Astrocyte of the spinal cord (primary cell): Measurements from ENCODE around the gene ACAD9.

Source experiments
- DNase-seq: peaks from one replicate; pipeline ENCODE4 v3.0.0; 2011; ENCODE audit warnings: low read depth, low spot score
- H3K4me3 ChIP-seq: 2 replicates; pipeline ENCODE4 v1.5.1; 2011; ENCODE audit warnings: low read depth, mild to moderate bottlenecking, low read length, moderate library complexity
- in situ Hi-C: cut with HindIII; loops from 2 replicates; pipeline ENCODE4 v1.10.0; 2017; ENCODE audit warnings: low sequenced_read_pairs
- TF ChIP-seq, protein P1 (sequence below): IDR thresholded peaks from 2 replicates; pipeline ENCODE4 v1.5.1; 2012; ENCODE audit warnings: low read depth, mild to moderate bottlenecking, low read length, inconsistent platforms

ACAD9 gene

DNA sequence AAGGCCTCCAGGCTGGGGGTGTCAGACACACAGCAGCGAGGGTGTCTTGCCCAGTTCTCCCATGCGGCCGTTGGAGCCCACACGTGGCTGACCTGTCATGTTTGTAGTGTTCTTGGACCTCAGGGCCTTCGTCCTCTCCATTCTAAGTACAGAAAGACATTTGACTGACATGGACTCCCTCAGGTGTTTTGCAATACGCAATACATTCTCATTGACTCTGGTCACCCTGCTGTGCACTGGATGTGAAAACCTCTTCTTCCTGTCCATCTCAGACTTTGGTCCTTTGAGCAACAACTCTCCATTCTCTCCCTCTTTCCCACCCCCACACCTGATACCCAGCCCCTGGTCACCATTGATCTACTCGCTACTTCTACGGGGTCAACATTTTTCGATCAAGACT is 28.9 kb upstream of the ACAD9 start:
- DNase-seq = no peak
- in situ Hi-C loops = no loop called here
- TF ChIP-seq, protein P1, sequence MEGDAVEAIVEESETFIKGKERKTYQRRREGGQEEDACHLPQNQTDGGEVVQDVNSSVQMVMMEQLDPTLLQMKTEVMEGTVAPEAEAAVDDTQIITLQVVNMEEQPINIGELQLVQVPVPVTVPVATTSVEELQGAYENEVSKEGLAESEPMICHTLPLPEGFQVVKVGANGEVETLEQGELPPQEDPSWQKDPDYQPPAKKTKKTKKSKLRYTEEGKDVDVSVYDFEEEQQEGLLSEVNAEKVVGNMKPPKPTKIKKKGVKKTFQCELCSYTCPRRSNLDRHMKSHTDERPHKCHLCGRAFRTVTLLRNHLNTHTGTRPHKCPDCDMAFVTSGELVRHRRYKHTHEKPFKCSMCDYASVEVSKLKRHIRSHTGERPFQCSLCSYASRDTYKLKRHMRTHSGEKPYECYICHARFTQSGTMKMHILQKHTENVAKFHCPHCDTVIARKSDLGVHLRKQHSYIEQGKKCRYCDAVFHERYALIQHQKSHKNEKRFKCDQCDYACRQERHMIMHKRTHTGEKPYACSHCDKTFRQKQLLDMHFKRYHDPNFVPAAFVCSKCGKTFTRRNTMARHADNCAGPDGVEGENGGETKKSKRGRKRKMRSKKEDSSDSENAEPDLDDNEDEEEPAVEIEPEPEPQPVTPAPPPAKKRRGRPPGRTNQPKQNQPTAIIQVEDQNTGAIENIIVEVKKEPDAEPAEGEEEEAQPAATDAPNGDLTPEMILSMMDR = no peak
- H3K4me3 ChIP-seq = no peak overlapping the region

DNA sequence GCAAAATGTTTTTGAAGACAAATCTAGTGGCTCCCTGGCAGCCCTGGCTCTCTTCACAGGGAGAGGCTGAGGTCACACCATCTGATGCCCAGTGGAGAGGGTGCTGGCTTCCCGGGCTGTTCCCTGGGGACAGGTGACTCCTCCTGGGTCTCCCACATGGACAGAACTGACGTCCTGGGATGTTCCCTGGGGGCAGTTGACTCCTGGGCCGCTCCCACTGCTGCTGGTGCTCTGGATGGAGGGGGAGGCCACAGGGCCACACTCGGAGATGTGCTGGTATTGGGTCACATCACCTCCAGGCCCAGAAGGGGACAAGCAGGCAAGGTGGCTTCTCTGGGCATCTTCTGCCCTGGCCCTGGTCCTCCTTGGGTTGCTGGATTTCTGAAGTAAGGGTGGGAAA is 27.8 kb upstream of the ACAD9 start:
- no peak overlapping the region for H3K4me3 ChIP-seq
- TF ChIP-seq, protein P1 = no peak
- in situ Hi-C loops = no loop called here

DNA sequence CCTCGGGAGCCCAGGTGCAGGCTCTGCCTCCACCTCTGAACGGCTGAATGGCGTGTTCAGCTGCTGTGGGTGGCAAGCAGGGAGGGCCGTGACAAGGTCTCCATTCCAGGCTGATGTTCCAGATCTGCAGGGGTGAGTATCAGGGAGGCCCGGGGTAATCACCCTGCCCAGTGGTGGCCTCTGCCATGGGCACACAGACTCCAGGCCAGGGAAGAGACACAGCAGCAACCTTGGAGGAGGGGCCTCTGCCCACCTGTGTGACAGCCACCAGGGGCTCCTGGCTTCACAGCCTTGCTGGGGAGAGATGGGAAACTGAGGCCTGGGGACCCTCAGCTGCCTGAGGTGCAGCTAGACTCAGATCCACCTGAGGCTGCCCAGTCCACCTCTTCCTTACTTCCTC is 25.6 kb upstream of the ACAD9 start:
- in situ Hi-C loops = no loop called here
- no peak overlapping the region for H3K4me3 ChIP-seq
- TF ChIP-seq, protein P1 = no peak
- DNase-seq = no peak

More for the DNA sequence above, 27.8 kb upstream of the ACAD9 start:
- no peak for DNase-seq

DNA sequence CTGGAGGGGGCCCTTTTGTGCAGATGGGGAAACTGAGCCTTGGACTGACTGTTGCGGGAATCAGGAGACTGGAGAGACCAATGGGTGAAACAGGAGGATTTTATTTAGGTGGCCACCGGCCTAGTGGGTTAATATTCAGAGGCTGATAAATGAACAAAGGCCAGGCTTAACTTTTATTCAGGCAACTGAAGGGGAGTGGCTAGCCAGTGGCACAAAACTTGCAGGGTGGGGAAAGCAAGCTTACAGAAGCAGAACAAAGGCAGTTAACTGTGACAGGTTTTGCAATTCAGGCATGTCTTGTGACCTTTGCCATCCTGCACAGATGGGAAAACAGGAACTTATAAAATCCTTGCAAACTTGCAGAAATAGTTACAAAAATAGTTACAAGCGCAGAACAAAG is 24.9 kb upstream of the ACAD9 start:
- DNase-seq = no peak

DNA sequence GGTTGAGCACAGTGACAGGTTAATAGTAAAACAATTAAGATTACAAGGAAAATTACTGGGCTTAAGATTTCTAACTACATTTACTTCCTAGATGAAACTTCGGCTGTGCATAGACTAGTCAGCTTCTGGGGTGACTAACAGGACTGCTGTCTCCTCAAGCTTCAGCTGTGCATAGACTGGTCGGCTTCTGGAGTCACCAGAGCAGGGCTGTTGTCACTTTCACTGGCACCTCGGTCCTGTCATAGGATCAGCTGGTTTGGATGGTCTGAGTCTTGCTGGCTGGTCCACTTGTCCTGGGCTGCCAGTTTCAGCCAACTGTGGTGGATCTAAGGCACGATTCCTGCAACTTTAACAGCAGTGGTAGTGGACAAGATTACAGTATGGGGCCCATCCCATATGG is 23.9 kb upstream of the ACAD9 start:
- no peak for DNase-seq
- no peak overlapping the region for H3K4me3 ChIP-seq
- TF ChIP-seq, protein P1 = no peak
- in situ Hi-C loops = no loop called here

More for the DNA sequence above, 24.9 kb upstream of the ACAD9 start:
- in situ Hi-C loops = no loop called here
- TF ChIP-seq, protein P1 = no peak
- H3K4me3 ChIP-seq = no peak overlapping the region

DNA sequence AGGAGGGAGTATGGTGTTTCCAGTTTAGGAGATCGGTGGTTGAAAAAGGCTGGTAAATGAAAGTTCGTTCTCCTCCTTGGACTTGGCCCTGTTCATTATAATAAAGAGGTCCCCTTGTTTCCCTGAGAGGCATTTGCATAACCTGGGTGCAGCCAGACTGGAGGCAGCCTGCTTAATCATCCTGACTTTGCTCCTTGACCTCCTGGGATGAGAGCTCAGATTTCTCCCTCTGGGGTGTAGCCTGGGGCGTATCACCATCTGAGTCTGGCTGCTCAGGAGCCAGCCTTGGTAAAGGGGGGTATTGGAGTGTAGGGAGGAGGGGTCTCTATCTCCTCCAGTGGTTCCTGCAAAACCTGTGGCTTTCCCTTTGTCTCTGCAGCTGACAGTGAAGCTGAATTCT is 21.3 kb upstream of the ACAD9 start:
- in situ Hi-C loops = no loop called here
- TF ChIP-seq, protein P1 = no peak
- no peak overlapping the region for H3K4me3 ChIP-seq
- DNase-seq = no peak

DNA sequence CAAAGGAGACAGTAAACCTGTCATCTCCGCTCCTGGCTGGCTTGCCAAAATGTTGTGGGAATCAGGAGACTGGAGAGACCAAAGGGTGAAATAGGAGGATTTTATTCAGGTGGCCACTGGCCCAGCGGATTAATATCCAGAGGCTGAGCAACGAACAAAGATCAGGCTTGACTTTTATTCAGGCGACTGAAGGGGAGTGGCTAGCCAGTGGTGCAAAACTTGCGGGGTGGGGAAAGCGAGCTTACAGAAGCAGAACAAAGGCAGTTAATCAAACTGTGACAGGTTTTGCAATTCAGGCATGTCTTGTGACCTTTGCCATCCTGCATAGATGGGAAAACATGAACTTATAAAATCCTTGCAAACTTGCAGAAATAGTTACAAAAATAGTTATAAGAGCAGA is 19.8 kb upstream of the ACAD9 start:
- TF ChIP-seq, protein P1 = no peak
- DNase-seq = no peak
- H3K4me3 ChIP-seq = no peak overlapping the region
- in situ Hi-C loops = no loop called here
